HEK293 (cell line): ENCODE data around the gene DDC.

Experiments
- CTCF ChIA-PET: fragments of 350-600 bp; formaldehyde crosslinking; extraction: SDS; loops from one replicate; lab custom pipeline; 2021; ENCODE audit warnings: antibody characterized with exemption; lab: Yijun Ruan, JAX
- POLR2A ChIA-PET: fragments of 300-600 bp; formaldehyde crosslinking; extraction: SDS; loops from one replicate; lab custom pipeline; 2020; ENCODE audit warnings: antibody characterized with exemption, inconsistent platforms; lab: Yijun Ruan, JAX
- H3K27ac ChIP-seq: fragments of 200-500 bp; sonication (Bioruptor generic); 2 replicates; pipeline ENCODE4 v1.5.1; 2014; ENCODE audit warnings: low read depth, low read length, control low read depth, inconsistent platforms; ENCODE audit errors: extremely low read depth
- H3K36me3 ChIP-seq, 2 experiments: fragments of 200-500 bp in 1 of 2; sonication (Bioruptor generic) in 1 of 2; 1 replicate in 1 of 2; 2 replicates in 1 of 2; pipeline ENCODE4 v1.5.1; 2014 to 2017; ENCODE audit warnings: inconsistent platforms in 2 of 2, low read length in 2 of 2; ENCODE audit not compliant: control insufficient read depth in 2 of 2, insufficient read depth in 1 of 2
- H3K4me1 ChIP-seq: fragments of 200-500 bp; sonication (Bioruptor generic); 2 replicates; pipeline ENCODE4 v1.5.1; 2014; ENCODE audit warnings: mild to moderate bottlenecking, low read length, inconsistent platforms; ENCODE audit not compliant: control insufficient read depth, insufficient read depth
- H3K4me3 ChIP-seq: 2 replicates; pipeline ENCODE4 v1.5.1; 2011; ENCODE audit warnings: low read depth, mild to moderate bottlenecking, control low read depth, low read length, moderate library complexity
- H3K9me3 ChIP-seq: fragments of 200-500 bp; sonication (Bioruptor generic); 2 replicates; pipeline ENCODE4 v1.5.1; 2014; ENCODE audit warnings: low read depth, low read length, inconsistent platforms; ENCODE audit not compliant: control insufficient read depth, insufficient read depth
- KLF9 ChIP-seq: fragments of 450-650 bp; formaldehyde crosslinking; IDR thresholded peaks from 2 replicates; pipeline ENCODE4 v1.5.1; 2016; ENCODE audit warnings: missing biosample characterization, missing genetic modification characterization, low read depth
- MZF1 ChIP-seq: fragments of 450-650 bp; formaldehyde crosslinking; IDR thresholded peaks from 2 replicates; pipeline ENCODE4 v1.5.1; 2017; ENCODE audit warnings: missing biosample characterization, missing genetic modification characterization, borderline replicate concordance
- OSR2 ChIP-seq: fragments of 450-650 bp; formaldehyde crosslinking; IDR thresholded peaks from 2 replicates; pipeline ENCODE4 v1.5.1; 2016; ENCODE audit warnings: missing biosample characterization, missing genetic modification characterization
- PRDM1 ChIP-seq: fragments of 450-650 bp; formaldehyde crosslinking; IDR thresholded peaks from 2 replicates; pipeline ENCODE4; 2016; ENCODE audit warnings: missing biosample characterization, missing genetic modification characterization
- PRDM10 ChIP-seq: fragments of 450-650 bp; formaldehyde crosslinking; IDR thresholded peaks from 2 replicates; pipeline ENCODE4 v1.5.1; 2016; ENCODE audit warnings: missing biosample characterization, missing genetic modification characterization
- REPIN1 ChIP-seq: fragments of 450-650 bp; formaldehyde crosslinking; IDR thresholded peaks from 2 replicates; pipeline ENCODE4 v1.5.1; 2017; ENCODE audit warnings: missing biosample characterization, missing genetic modification characterization, low read depth
- SP7 ChIP-seq: fragments of 450-650 bp; formaldehyde crosslinking; IDR thresholded peaks from 2 replicates; pipeline ENCODE4 v1.5.1; 2016; ENCODE audit warnings: missing biosample characterization, missing genetic modification characterization
- TCF7L2 ChIP-seq: IDR thresholded peaks from 2 replicates; pipeline ENCODE4 v1.6.1; 2011; ENCODE audit warnings: low read depth, mild to moderate bottlenecking, inconsistent platforms, low read length, moderate library complexity, borderline replicate concordance
- YY1 ChIP-seq: fragments of 450-650 bp; formaldehyde crosslinking; IDR thresholded peaks from 2 replicates; pipeline ENCODE4 v1.5.1; 2018; ENCODE audit warnings: missing biosample characterization, missing genetic modification characterization
- ZBTB1 ChIP-seq: fragments of 450-650 bp; formaldehyde crosslinking; IDR thresholded peaks from 2 replicates; pipeline ENCODE4 v1.5.1; 2016; ENCODE audit warnings: missing biosample characterization, missing genetic modification characterization
- ZBTB17 ChIP-seq: fragments of 450-650 bp; formaldehyde crosslinking; IDR thresholded peaks from 2 replicates; pipeline ENCODE4 v1.5.1; 2016; ENCODE audit warnings: missing biosample characterization, missing genetic modification characterization
- ZNF140 ChIP-seq: fragments of 450-650 bp; formaldehyde crosslinking; IDR thresholded peaks from 2 replicates; pipeline ENCODE4 v1.5.1; 2016; ENCODE audit warnings: missing biosample characterization, missing genetic modification characterization
- ZNF19 ChIP-seq: fragments of 450-650 bp; formaldehyde crosslinking; IDR thresholded peaks from 2 replicates; pipeline ENCODE4; 2016; ENCODE audit warnings: missing biosample characterization, missing genetic modification characterization, low read depth
- ZNF324 ChIP-seq: fragments of 450-650 bp; formaldehyde crosslinking; IDR thresholded peaks from 2 replicates; pipeline ENCODE4 v1.5.1; 2016; ENCODE audit warnings: missing biosample characterization, missing genetic modification characterization
- ZNF629 ChIP-seq: fragments of 450-650 bp; formaldehyde crosslinking; IDR thresholded peaks from 2 replicates; pipeline ENCODE4 v1.5.1; 2017; ENCODE audit warnings: missing biosample characterization, missing genetic modification characterization
- ZNF677 ChIP-seq: fragments of 450-650 bp; IDR thresholded peaks from 2 replicates; pipeline ENCODE4 v1.5.0; 2018; ENCODE audit warnings: missing biosample characterization, mild to moderate bottlenecking, missing genetic modification characterization, moderate library complexity
- ZNF791 ChIP-seq: fragments of 450-650 bp; formaldehyde crosslinking; IDR thresholded peaks from 2 replicates; pipeline ENCODE4 v1.5.1; 2016; ENCODE audit warnings: missing biosample characterization, missing genetic modification characterization
- ZNF837 ChIP-seq: fragments of 450-650 bp; formaldehyde crosslinking; IDR thresholded peaks from 2 replicates; pipeline ENCODE4 v1.5.1; 2016; ENCODE audit warnings: missing biosample characterization, missing genetic modification characterization
- TF ChIP-seq, protein P1 (sequence below): fragments of 450-650 bp; formaldehyde crosslinking; IDR thresholded peaks from 2 replicates; pipeline ENCODE4 v1.5.1; 2017; ENCODE audit warnings: missing biosample characterization, missing genetic modification characterization
- TF ChIP-seq, protein P2 (sequence below): fragments of 450-650 bp; formaldehyde crosslinking; IDR thresholded peaks from 2 replicates; pipeline ENCODE4 v1.5.1; 2016; ENCODE audit warnings: missing biosample characterization, missing genetic modification characterization
- TF ChIP-seq, protein P3 (sequence below): fragments of 450-650 bp; formaldehyde crosslinking; IDR thresholded peaks from 2 replicates; pipeline ENCODE4 v1.5.1; 2016; ENCODE audit warnings: missing biosample characterization, missing genetic modification characterization
- TF ChIP-seq, protein P4 (sequence below): fragments of 450-650 bp; formaldehyde crosslinking; IDR thresholded peaks from 2 replicates; pipeline ENCODE4 v1.5.1; 2016; ENCODE audit warnings: missing biosample characterization, missing genetic modification characterization

DDC gene

DNA sequence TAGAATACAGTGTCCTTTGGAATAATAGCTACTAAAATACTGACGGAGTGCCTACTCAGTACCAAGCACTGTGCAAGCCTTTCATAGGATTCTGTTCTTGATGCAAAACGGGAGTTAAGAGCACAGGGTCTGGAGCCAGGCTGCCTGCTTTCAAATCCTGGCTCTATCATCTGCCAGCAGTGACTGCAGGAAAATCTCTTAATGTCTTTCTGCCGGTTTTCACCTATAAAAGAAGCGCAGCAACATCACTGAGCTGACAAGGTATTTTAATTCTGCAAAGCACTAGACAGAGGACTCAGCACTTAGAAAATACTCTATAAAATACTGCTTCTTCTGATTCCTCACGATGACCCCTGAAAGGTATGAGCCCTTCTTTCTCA lies 115.7 kb downstream of the DDC start:
- Histone ChIP-seq H3K4me3 (peak overlapping the region; percentile 95), H3K4me1 (peaks cover 12% of the 10 kb centered on the region), H3K36me3 (peaks cover 12 to 31% of the 10 kb centered on the region in 2 experiments; a peak in 2 of 3 replicates), H3K9me3 (no peaks in the 10 kb centered on the region), H3K27ac (peak overlapping the region; percentile 78; the same call in 1 of the 2 replicates)
- POLR2A ChIA-PET: interaction anchor here (1.2 kb wide), 1 partner anchor 16 kb away, joined by 3 read pairs; no protein-coding TSS in a partner anchor
- TF ChIP-seq, protein P1, sequence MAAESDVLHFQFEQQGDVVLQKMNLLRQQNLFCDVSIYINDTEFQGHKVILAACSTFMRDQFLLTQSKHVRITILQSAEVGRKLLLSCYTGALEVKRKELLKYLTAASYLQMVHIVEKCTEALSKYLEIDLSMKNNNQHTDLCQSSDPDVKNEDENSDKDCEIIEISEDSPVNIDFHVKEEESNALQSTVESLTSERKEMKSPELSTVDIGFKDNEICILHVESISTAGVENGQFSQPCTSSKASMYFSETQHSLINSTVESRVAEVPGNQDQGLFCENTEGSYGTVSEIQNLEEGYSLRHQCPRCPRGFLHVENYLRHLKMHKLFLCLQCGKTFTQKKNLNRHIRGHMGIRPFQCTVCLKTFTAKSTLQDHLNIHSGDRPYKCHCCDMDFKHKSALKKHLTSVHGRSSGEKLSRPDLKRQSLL (tag by site-specific recombination): peak; percentile 89
- TF ChIP-seq ZNF677: peak; percentile 84
- TF ChIP-seq YY1: no peak
- CTCF ChIA-PET: interaction anchor here (0.6 to 0.7 kb wide), 3 partner anchors 8 to 712 kb away, joined by 3 read pairs; no protein-coding TSS in a partner anchor

DNA sequence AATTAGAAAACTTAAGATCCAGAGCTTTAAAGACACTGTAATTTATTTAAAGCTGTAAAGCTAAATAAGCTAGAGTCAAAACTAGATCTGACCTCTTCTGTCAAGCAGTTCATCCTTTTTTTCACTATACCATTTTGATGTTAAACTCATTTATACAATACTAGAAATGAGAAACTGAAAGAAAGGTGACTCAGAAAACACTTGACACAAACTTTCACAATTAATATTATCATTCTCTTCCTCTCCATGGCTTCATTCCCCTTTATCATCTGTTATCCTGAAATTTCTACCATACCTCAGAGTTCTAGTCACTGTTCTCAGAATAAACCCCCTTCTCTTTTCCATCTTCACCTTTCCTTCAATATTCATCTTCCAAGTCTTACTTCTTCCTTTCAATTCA lies 116.4 kb downstream of the DDC start:
- Histone ChIP-seq H3K4me3 (peak overlapping the region; percentile 95; the same call in 1 of the 2 replicates), H3K9me3 (no peaks in the 10 kb centered on the region), H3K27ac (no peak overlapping the region), H3K4me1 (peaks cover 12% of the 10 kb centered on the region), H3K36me3 (peaks cover 18 to 38% of the 10 kb centered on the region in 2 experiments)
- TF ChIP-seq ZNF324 (tag by site-specific recombination): no peak
- TF ChIP-seq ZNF19 (tag by site-specific recombination): no peak
- peak; percentile 16; the same call in 1 of the 2 replicates for TF ChIP-seq PRDM1
- POLR2A ChIA-PET: no interaction called here
- CTCF ChIA-PET: no interaction called here

DNA sequence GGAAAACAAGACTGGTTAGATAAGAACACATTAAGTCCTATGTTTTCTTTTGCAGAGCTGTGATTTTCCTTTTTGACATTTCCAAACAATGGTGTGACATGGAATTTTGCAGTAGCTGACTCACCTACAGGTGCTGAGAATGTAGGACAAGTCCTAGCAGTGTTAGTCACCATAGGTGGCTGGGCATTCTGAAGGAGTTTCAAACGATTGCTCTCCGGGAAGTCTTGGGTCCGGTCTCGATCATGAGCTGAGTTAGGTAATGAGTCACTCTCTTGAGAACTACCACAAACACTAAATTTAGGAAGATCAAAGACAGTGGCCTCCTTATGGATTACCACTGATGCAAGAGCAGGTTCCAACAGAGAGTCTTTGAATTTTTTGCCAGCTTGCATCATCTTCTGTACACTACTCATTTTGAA lies 118.7 kb downstream of the DDC start:
- POLR2A ChIA-PET: interaction anchor here (1.2 kb wide), 1 partner anchor 8 kb away, joined by 5 read pairs; no protein-coding TSS in a partner anchor
- Histone ChIP-seq H3K4me3 (no peak overlapping the region), H3K36me3 (peaks cover 29 to 56% of the 10 kb centered on the region in 2 experiments), H3K9me3 (no peaks in the 10 kb centered on the region), H3K27ac (no peak overlapping the region), H3K4me1 (peaks cover 12% of the 10 kb centered on the region)
- CTCF ChIA-PET: interaction anchor here (0.7 to 1.3 kb wide), 3 partner anchors 186 to 240 kb away, joined by 3 to 5 read pairs (median 3); no protein-coding TSS in a partner anchor
- TF ChIP-seq ZNF791 (tag by site-specific recombination) (no peak), REPIN1 (tag by site-specific recombination) (no peak), ZNF837 (tag by site-specific recombination) (no peak), ZNF629 (tag by site-specific recombination) (peak; percentile 87), ZBTB17 (tag by site-specific recombination) (no peak), SP7 (tag by site-specific recombination) (peak; percentile 87), MZF1 (tag by site-specific recombination) (no peak), PRDM10 (tag by site-specific recombination) (peak; percentile 22; the same call in 1 of the 2 replicates), TCF7L2 (peak; percentile 79), ZBTB1 (tag by site-specific recombination) (0 out of 2 replicates have a peak, but pooled peaks have one; percentile 12), ZNF140 (tag by site-specific recombination) (no peak), KLF9 (tag by site-specific recombination) (no peak), OSR2 (tag by site-specific recombination) (peak; percentile 84)
- TF ChIP-seq, protein P2, sequence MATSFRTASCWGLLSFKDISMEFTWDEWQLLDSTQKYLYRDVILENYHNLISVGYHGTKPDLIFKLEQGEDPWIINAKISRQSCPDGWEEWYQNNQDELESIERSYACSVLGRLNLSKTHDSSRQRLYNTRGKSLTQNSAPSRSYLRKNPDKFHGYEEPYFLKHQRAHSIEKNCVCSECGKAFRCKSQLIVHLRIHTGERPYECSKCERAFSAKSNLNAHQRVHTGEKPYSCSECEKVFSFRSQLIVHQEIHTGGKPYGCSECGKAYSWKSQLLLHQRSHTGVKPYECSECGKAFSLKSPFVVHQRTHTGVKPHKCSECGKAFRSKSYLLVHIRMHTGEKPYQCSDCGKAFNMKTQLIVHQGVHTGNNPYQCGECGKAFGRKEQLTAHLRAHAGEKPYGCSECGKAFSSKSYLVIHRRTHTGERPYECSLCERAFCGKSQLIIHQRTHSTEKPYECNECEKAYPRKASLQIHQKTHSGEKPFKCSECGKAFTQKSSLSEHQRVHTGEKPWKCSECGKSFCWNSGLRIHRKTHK (tag by site-specific recombination): no peak
- TF ChIP-seq, protein P3, sequence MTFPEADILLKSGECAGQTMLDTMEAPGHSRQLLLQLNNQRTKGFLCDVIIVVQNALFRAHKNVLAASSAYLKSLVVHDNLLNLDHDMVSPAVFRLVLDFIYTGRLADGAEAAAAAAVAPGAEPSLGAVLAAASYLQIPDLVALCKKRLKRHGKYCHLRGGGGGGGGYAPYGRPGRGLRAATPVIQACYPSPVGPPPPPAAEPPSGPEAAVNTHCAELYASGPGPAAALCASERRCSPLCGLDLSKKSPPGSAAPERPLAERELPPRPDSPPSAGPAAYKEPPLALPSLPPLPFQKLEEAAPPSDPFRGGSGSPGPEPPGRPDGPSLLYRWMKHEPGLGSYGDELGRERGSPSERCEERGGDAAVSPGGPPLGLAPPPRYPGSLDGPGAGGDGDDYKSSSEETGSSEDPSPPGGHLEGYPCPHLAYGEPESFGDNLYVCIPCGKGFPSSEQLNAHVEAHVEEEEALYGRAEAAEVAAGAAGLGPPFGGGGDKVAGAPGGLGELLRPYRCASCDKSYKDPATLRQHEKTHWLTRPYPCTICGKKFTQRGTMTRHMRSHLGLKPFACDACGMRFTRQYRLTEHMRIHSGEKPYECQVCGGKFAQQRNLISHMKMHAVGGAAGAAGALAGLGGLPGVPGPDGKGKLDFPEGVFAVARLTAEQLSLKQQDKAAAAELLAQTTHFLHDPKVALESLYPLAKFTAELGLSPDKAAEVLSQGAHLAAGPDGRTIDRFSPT (tag by site-specific recombination): peak; percentile 27; the same call in 1 of the 2 replicates
- TF ChIP-seq, protein P4, sequence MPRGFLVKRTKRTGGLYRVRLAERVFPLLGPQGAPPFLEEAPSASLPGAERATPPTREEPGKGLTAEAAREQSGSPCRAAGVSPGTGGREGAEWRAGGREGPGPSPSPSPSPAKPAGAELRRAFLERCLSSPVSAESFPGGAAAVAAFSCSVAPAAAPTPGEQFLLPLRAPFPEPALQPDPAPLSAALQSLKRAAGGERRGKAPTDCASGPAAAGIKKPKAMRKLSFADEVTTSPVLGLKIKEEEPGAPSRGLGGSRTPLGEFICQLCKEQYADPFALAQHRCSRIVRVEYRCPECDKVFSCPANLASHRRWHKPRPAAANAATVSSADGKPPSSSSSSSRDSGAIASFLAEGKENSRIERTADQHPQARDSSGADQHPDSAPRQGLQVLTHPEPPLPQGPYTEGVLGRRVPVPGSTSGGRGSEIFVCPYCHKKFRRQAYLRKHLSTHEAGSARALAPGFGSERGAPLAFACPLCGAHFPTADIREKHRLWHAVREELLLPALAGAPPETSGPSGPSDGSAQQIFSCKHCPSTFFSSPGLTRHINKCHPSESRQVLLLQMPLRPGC (tag by site-specific recombination): peak; percentile 66; the same call in 1 of the 2 replicates
